ENCODE data around the gene CALR3. TPM values are rescaled to one million over a fixed set of nuclear protein-coding genes. Genes with fewer than 3 reads are reported as not detected.

Gene CALR3
- total and polyA plus RNA-seq, 5 donors: not detected

DNA sequence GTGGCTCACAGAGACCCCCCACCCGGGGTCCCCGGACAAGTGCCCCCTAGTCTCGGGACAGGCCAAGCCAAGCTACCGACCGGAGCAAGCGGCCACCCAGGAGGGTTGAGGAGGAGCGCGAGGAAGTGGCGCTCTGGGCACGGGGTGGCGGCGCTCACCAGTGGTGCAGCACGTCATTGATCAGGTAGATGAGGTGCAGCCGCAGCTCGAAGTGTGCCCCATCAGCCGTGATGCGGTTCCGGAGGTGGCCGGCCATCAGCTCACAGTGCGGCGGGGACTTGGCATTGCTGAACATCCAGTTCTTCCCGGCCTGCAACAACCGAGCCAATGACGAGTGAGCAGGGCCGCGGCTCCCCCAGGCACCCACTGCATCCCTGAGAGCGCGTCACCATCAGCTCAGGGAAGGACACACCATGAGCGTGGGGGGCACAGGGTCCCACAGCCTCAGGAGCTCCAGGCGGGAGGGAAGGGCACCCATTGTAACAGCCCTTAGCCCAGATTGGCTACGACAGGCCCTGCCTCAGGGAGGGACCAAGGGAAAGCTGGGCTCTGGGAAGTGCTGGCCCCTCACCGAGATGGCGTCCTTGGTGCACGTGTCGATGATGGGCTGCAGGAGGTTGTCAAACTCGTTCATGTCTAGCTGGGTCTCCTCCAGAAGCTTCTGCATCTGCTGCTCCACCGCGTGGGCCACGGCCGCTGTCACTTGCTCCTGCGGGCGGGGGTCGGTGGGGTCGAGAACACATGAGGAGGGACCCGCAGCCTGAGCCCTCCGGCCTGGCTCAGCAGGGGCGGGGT is 36.7 kb upstream of the CALR3 start:
- DNase-seq (peak in 1 of 3 donors; percentile 37), ATAC-seq (no peak)
- H3K4me1 ChIP-seq (ENCODE audit: control insufficient read depth, insufficient read depth, low read length): no peaks in the 10 kb centered on the region
- H3K9me3 ChIP-seq (ENCODE audit: control insufficient read depth, low read length): no peaks in the 10 kb centered on the region
- intact Hi-C loops (cut with DNase I): no loop called here
- H3K27ac ChIP-seq (ENCODE audit: low read length): no peak overlapping the region
- no peaks in the 10 kb centered on the region for H3K27me3 ChIP-seq (ENCODE audit: control insufficient read depth, insufficient read depth)
- 87% methylated on average over 47 of the region's 47 CpGs for WGBS
- no peak overlapping the region for H3K4me3 ChIP-seq (ENCODE audit: low read length)

DNA sequence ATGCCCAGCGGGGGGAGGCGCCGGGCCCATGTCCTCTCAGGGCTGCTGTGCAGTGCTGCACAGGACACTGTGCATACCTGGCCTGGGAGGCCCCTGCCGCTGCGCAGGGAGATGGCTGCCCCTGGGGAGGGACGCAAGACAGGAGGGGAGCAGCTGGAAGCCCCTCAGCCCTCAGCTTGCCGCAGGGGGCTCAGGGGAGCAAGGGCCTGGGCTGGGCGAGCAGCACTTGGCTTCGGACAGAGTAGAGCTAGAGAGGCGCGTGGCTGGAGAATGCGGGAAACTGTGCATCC is 35.4 kb upstream of the CALR3 start:
- no peaks in the 10 kb centered on the region for H3K4me1 ChIP-seq (ENCODE audit: control insufficient read depth, insufficient read depth, low read length)
- H3K4me3 ChIP-seq (ENCODE audit: low read length): no peak overlapping the region
- DNase-seq: no peak
- ATAC-seq: no peak
- intact Hi-C loops (cut with DNase I): no loop called here
- H3K27me3 ChIP-seq (ENCODE audit: control insufficient read depth, insufficient read depth): no peaks in the 10 kb centered on the region
- no peaks in the 10 kb centered on the region for H3K9me3 ChIP-seq (ENCODE audit: control insufficient read depth, low read length)
- WGBS: 97% methylated on average over 12 of the region's 12 CpGs
- H3K27ac ChIP-seq (ENCODE audit: low read length): no peak overlapping the region

DNA sequence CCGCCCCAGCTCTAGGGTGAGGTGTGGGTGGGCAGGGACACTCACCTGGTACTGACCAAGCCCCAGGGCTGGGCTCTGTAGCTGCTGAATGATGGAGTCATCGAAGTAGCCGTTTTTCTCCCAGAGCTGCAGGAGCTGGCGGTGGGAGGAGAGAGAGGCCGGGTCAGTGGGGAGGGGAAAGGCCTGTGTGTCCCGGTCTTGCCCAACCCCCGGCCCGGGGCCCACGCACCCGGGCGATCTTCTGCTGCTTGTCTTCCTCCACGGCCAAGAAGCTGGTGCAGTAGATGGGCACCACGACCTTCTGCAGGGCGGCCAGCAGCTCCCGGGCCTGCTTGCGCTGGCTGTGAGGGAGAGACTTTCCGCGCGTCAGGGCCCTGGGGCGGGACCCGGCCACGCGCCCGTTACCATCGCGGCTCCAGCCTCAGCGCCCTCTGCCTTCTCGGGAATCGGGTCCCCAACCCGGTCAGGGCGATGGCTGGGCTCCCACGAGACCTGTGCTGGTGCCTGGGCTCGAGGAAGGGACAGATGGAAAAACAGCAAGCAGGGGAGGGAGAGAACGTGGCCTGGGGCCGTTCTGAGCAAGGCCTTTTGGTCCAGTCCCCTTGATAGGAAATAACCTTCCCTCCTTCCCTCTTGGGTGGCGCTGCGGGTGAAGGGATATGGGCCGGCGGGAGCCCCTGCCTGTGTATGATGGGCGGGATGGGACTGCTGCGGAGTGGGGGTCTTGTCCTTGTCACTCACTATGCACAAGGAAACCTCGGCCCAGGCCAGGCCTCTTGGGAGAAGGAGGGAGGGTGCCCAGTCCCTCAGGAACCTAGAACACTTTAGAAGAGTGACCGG is 34.8 kb upstream of the CALR3 start:
- WGBS: 90% methylated on average over 43 of the region's 43 CpGs
- Histone ChIP-seq H3K4me3 (ENCODE audit: low read length) (no peak overlapping the region), H3K9me3 (ENCODE audit: control insufficient read depth, low read length) (no peaks in the 10 kb centered on the region), H3K27me3 (ENCODE audit: control insufficient read depth, insufficient read depth) (no peaks in the 10 kb centered on the region), H3K4me1 (ENCODE audit: control insufficient read depth, insufficient read depth, low read length) (no peaks in the 10 kb centered on the region), H3K27ac (ENCODE audit: low read length) (no peak overlapping the region)
- DNase-seq (peak in 1 of 3 donors; percentile 40), ATAC-seq (no peak)
- intact Hi-C loops (cut with DNase I): no loop called here

DNA sequence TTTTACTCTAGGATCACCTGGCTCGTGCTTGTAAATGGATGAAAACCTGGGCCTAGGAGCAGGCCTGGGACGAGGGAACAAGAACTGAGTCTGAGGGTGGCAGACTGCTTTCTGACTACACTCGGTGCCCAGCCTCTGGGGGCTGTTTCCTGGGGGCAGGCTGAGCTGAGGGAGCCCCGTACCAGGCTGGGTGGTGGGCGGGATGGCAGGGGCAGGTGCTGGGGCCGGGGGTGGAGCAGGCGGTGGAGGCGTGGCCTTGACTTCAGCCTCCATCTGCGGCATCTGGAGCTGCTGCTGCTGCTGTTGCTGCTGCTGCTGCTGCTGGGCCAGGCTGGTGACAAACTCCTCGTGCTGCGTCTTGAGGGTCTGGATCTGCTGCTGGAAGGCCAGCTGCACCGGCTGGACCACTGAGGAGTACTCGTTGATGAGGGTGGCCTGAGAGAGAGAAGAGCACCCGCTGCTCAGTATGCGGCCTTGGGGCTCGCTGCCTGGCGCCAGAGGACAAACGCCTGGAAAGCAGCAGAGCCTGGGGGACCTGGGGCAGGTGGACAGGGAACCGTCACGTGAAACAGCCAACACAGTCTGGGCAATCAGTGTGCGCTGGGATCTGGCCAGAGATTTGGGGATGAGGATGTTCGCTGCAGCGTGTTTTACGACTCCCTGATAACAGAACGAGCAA is 33.6 kb upstream of the CALR3 start:
- Histone ChIP-seq H3K4me1 (ENCODE audit: control insufficient read depth, insufficient read depth, low read length) (no peaks in the 10 kb centered on the region), H3K27ac (ENCODE audit: low read length) (no peak overlapping the region), H3K9me3 (ENCODE audit: control insufficient read depth, low read length) (no peaks in the 10 kb centered on the region), H3K4me3 (ENCODE audit: low read length) (no peak overlapping the region), H3K27me3 (ENCODE audit: control insufficient read depth, insufficient read depth) (no peaks in the 10 kb centered on the region)
- DNase-seq (no peak), ATAC-seq (no peak)
- 88% methylated on average over 25 of the region's 25 CpGs for WGBS
- intact Hi-C loops (cut with DNase I): no loop called here

DNA sequence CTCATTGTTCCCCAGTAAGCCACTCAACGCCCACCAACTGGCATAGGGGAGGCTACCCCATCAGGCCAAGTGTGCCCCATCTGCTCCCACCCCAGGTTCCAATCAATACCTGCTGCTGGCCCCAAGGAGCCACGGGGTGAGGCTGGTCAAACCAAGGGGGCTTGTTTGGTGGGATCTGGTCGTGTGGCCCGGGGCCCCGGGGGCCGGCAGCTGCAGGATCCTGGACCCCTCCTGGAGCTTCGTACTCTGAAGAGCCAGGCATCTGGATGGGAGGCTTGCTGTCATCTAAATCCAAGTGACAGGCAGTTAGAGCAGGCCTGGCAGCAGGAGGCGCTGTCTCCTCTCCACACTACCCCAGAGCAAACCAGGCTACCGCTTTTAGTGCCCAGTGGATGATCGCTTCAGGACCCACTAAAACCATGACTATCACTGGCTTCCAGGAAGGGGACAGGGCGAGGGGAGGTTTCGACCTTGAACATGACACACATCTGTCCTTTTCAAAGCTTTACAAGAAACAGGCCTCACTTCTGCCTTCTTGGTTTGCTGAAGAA is 32.1 kb upstream of the CALR3 start:
- no peaks in the 10 kb centered on the region for H3K9me3 ChIP-seq (ENCODE audit: control insufficient read depth, low read length)
- H3K27ac ChIP-seq (ENCODE audit: low read length): no peak overlapping the region
- intact Hi-C loops (cut with DNase I): no loop called here
- no peaks in the 10 kb centered on the region for H3K27me3 ChIP-seq (ENCODE audit: control insufficient read depth, insufficient read depth)
- DNase-seq (no peak), ATAC-seq (no peak)
- WGBS: 93% methylated on average over 12 of the region's 12 CpGs
- H3K4me3 ChIP-seq (ENCODE audit: low read length): no peak overlapping the region
- H3K4me1 ChIP-seq (ENCODE audit: control insufficient read depth, insufficient read depth, low read length): no peaks in the 10 kb centered on the region

DNA sequence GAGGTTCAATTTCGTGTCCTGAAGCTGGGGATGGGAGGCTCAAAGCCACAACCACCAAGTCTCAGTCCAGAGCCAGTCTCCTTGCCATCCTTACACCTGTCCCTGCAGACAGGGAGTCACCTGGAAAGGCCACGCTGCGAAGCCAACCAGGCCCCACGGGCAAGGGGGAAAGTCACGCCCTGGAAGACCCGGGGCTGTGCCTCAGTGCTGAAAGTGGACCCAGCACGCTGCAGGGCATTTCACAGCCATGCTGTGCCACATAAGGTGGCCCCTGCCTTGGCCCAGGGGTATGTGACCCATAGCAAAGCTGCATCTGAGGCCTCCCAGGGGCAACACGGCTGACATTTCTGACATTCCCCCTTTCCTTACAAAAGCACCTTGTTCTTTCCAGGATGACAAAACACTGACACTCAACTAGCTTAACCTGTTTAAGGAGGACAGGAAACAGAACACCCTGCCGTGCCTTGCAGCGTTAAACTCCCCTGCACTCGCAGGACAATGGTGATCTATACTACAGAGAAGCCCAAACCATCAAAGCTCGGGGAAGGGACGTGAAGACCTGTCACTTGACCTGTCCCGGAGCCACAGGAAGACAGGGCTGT is 31.5 kb upstream of the CALR3 start:
- H3K9me3 ChIP-seq (ENCODE audit: control insufficient read depth, low read length): no peaks in the 10 kb centered on the region
- DNase-seq: no peak
- no peak overlapping the region for H3K27ac ChIP-seq (ENCODE audit: low read length)
- no peak overlapping the region for H3K4me3 ChIP-seq (ENCODE audit: low read length)
- no peak for ATAC-seq
- intact Hi-C loops (cut with DNase I): no loop called here
- 83% methylated on average over 14 of the region's 14 CpGs for WGBS
- no peaks in the 10 kb centered on the region for H3K4me1 ChIP-seq (ENCODE audit: control insufficient read depth, insufficient read depth, low read length)
- no peaks in the 10 kb centered on the region for H3K27me3 ChIP-seq (ENCODE audit: control insufficient read depth, insufficient read depth)

DNA sequence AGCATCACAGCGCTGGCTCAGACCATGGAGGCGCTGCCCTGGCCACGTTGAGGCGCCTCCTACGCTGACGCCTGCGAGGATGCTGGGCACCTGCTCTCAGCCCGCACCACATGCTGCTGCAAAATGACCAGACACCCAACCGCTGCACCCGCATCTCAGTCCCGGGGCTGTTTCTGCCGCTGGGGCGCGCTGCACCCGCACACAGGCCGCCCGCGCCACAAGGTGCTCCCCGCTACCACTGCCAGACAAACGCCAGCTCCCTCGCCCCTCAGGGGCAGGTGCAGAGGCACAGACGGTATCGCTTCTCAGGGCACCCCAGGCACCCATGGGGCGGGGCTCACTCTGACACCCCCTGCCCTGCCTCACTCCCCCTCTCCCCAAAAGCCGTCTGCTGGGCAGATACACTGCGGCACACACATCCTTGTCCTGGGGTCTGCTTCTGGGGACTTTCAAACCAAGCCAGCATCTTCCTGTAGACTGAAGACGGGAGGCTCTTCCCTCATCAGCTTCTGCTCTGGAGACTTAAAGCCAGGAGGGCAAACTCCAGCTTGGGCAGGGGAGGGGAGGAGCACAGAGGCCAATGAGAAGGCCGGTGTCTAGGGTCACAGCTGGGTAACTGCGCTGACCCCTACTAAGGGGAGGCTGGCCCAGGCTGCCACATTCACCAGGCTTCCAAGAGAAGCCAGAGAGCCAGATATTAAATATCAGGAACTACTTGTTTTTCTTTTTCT is 29.9 kb upstream of the CALR3 start:
- Histone ChIP-seq H3K4me3 (ENCODE audit: low read length) (no peak overlapping the region), H3K4me1 (ENCODE audit: control insufficient read depth, insufficient read depth, low read length) (no peaks in the 10 kb centered on the region), H3K9me3 (ENCODE audit: control insufficient read depth, low read length) (no peaks in the 10 kb centered on the region), H3K27me3 (ENCODE audit: control insufficient read depth, insufficient read depth) (no peaks in the 10 kb centered on the region), H3K27ac (ENCODE audit: low read length) (no peak overlapping the region)
- intact Hi-C loops (cut with DNase I): no loop called here
- ATAC-seq (no peak), DNase-seq (no peak)
- 95% methylated on average over 29 of the region's 29 CpGs for WGBS

DNA sequence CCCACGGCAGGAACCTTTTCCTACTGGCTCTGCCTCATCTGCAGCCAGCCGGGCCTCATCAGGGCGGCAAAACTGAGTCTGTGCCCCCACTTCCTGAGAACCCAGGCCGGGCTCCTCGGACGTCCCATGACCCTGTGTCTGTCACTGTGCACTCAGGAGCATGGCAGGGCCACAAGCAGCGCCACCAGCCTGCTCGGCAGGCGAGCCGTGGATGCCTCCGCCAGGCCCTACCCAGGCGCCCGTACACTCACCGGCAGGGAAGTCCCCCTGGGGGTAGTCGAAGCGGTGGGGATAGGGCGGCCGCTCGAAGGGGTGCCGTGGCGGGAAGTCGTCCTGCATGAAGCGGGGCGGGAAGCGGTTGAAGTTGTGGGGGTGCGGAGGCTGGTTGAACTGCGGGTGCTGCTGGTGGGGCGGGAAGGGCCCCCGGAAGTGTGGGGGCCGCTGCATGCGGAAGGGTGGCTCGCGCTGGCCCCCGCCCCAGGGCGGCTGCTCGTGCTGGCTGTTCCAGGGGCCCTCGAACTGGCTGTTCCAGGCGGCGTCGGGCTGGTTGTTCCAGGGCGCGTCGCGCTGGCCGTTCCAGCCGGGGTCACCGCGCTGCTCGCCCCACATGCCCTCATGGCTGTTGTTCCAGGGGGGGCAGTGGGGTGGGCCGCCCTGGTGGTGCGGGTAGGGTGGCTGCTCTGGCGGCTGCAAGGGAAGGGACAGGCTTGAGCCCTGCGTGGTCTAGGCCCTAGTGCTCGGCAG is 29.2 kb upstream of the CALR3 start:
- WGBS: 97% methylated on average over 54 of the region's 54 CpGs
- Histone ChIP-seq H3K27me3 (ENCODE audit: control insufficient read depth, insufficient read depth) (no peaks in the 10 kb centered on the region), H3K4me1 (ENCODE audit: control insufficient read depth, insufficient read depth, low read length) (no peaks in the 10 kb centered on the region), H3K27ac (ENCODE audit: low read length) (no peak overlapping the region), H3K9me3 (ENCODE audit: control insufficient read depth, low read length) (no peaks in the 10 kb centered on the region), H3K4me3 (ENCODE audit: low read length) (no peak overlapping the region)
- DNase-seq (no peak), ATAC-seq (peak; percentile 8 to 15)
- intact Hi-C loops (cut with DNase I): no loop called here

DNA sequence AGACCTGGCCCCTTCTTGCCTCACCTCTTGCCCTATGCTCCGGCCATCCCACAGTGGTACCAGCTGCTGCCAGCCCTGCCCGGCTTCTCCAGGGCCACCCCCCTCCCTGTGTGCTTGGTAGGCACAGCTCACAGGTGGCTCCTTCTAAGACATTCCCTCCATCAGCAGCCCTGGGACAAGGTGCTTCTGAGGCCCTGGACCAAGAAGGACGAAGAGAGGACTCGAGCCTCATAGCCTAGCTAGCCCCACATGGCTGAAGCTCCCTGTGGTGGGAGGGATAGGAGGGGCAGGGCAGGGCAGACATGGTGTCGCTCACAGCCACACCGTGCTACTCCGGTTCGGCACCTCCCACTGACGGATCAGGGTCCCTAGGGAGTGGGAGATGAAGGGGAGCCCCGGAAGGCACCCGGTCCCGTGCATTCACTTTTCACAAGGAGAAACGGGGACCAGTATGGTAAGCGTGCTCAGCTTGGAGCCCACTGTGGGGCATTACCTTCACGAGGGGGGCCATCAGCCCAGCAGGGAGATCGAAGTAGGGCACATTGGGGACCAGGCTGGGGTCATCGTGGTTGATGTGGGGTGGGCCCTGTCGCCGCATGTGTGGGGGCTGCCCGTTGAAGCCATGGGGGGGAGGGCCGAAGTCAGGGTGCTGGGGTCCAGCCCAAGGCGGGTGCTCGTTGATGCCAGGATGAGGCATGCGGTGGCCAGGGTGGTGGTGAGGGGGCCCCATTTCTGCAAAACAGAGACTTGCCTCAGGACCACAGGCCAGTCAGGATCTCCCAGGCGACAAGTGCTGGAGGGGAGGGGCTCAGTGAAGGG is 26.8 kb upstream of the CALR3 start:
- Histone ChIP-seq H3K4me3 (ENCODE audit: low read length) (no peak overlapping the region), H3K4me1 (ENCODE audit: control insufficient read depth, insufficient read depth, low read length) (no peaks in the 10 kb centered on the region), H3K27me3 (ENCODE audit: control insufficient read depth, insufficient read depth) (no peaks in the 10 kb centered on the region), H3K27ac (ENCODE audit: low read length) (no peak overlapping the region), H3K9me3 (ENCODE audit: control insufficient read depth, low read length) (no peaks in the 10 kb centered on the region)
- intact Hi-C loops (cut with DNase I): no loop called here
- DNase-seq (no peak), ATAC-seq (no peak)
- 95% methylated on average over 25 of the region's 25 CpGs for WGBS

Data from right cardiac atrium (tissue), 5 donors.